ENCODE data around the gene FGFBP2.

FGFBP2 gene

GRCh38 chr4:15956179-15956850 lies 6.7 kb downstream of the FGFBP2 start:
- Histone ChIP-seq H3K9me3 (ENCODE audit: control insufficient read depth, insufficient read depth, low read depth, low read length) (no peaks in the 10 kb centered on the region), H3K27ac (ENCODE audit: extremely low read depth, low read depth, low read length) (no peak overlapping the region), H3K4me1 (ENCODE audit: control insufficient read depth, insufficient read depth, low read length) (no peaks in the 10 kb centered on the region), H3K4me3 (ENCODE audit: low read depth, low read length) (no peak overlapping the region), H3K36me3 (ENCODE audit: control insufficient read depth in 2 of 2, insufficient read depth in 1 of 2, low read length in 2 of 2) (no peaks in the 10 kb centered on the region)
- TF ChIP-seq ZNF692 (tag by site-specific recombination; IDR thresholded peaks at IDR 0.05) = peak; percentile 24; the same call in 1 of the 2 replicates
- peak; percentile 56 for TF ChIP-seq CTCF (tag by site-specific recombination; IDR thresholded peaks at IDR 0.05)
- TF ChIP-seq ZNF561 (tag by site-specific recombination; IDR thresholded peaks at IDR 0.05; ENCODE audit: borderline replicate concordance) = no peak
- TF ChIP-seq ZNF654 (tag by site-specific recombination; IDR thresholded peaks at IDR 0.05; ENCODE audit: low read depth) = peak; percentile 85
- CTCF ChIA-PET = interaction anchor here (0.6 to 2.3 kb wide), 30 partner anchors 8 to 477 kb away, joined by 3 to 119 read pairs (median 4); no protein-coding TSS in a partner anchor
- POLR2A ChIA-PET = interaction anchor here (1.0 kb wide), 2 partner anchors 73 to 151 kb away, joined by 4 to 6 read pairs; no protein-coding TSS in a partner anchor

- Histone ChIP-seq H3K4me1 (ENCODE audit: control insufficient read depth, insufficient read depth, low read length) (no peaks in the 10 kb centered on the region), H3K4me3 (ENCODE audit: low read depth, low read length) (no peak overlapping the region), H3K36me3 (ENCODE audit: control insufficient read depth in 2 of 2, insufficient read depth in 1 of 2, low read length in 2 of 2) (no peaks in the 10 kb centered on the region), H3K9me3 (ENCODE audit: control insufficient read depth, insufficient read depth, low read depth, low read length) (no peaks in the 10 kb centered on the region), H3K27ac (ENCODE audit: extremely low read depth, low read depth, low read length) (no peak overlapping the region)
- ChIA-PET POLR2A (interaction anchor here (1.0 kb wide), 2 partner anchors 73 to 150 kb away, joined by 4 to 6 read pairs; no protein-coding TSS in a partner anchor), CTCF (interaction anchor here (0.6 to 2.3 kb wide), 33 partner anchors 9 to 476 kb away, joined by 3 to 119 read pairs (median 4); no protein-coding TSS in a partner anchor)
- TF ChIP-seq ZFP69B (tag by site-specific recombination; IDR thresholded peaks at IDR 0.05) = no peak
- no peak for TF ChIP-seq ZNF747 (tag by site-specific recombination; IDR thresholded peaks at IDR 0.05)
- no peak for TF ChIP-seq ZNF596 (tag by site-specific recombination; IDR thresholded peaks at IDR 0.05)
- TF ChIP-seq ZNF146 (tag by site-specific recombination; IDR thresholded peaks at IDR 0.05) = no peak
- no peak for TF ChIP-seq ZNF138 (tag by site-specific recombination; IDR thresholded peaks at IDR 0.05; ENCODE audit: borderline replicate concordance)
- no peak for TF ChIP-seq ZNF571 (tag by site-specific recombination; IDR thresholded peaks at IDR 0.05)
- TF ChIP-seq ZSCAN30 (tag by site-specific recombination; IDR thresholded peaks at IDR 0.05) = no peak
- no peak for TF ChIP-seq GLIS2 (tag by site-specific recombination; IDR thresholded peaks at IDR 0.05)
- no peak for TF ChIP-seq ZNF239 (tag by site-specific recombination; IDR thresholded peaks at IDR 0.05)
- no peak for TF ChIP-seq ZNF148 (tag by site-specific recombination; IDR thresholded peaks at IDR 0.05; ENCODE audit: borderline replicate concordance)
- no peak for TF ChIP-seq ZBTB7A (tag by site-specific recombination; IDR thresholded peaks at IDR 0.05; ENCODE audit: low read depth)
- TF ChIP-seq ZNF24 (tag by site-specific recombination; IDR thresholded peaks at IDR 0.05) = no peak
- TF ChIP-seq ZNF514 (tag by site-specific recombination; IDR thresholded peaks at IDR 0.05) = no peak
Observed at GRCh38 chr4:15955670-15956069, 7.3 kb downstream of the FGFBP2 start.
